Liver (tissue), 9 donors: Measurements from ENCODE around the gene CCND1. TPM values are rescaled to one million over a fixed set of nuclear protein-coding genes. Genes with fewer than 3 reads are reported as not detected.

Experiments used
- DNase-seq: peaks from one replicate; pipeline ENCODE4 v3.0.0-alpha.2; 2017; ENCODE audit warnings: low spot score
- H3K27ac ChIP-seq, 2 donors: one replicate each; pipeline ENCODE4 v1.7.0; 2013; ENCODE audit warnings: inconsistent platforms in 2 of 2, low read length in 2 of 2, control low read depth in 1 of 2, low read depth in 1 of 2, mild to moderate bottlenecking in 1 of 2
- H3K27me3 ChIP-seq, 4 donors: one replicate each; pipeline versions ENCODE4 v1.6.1 to v1.7.0; 2013; ENCODE audit warnings: low read length in 3 of 4, inconsistent platforms in 1 of 4, mild to moderate bottlenecking in 1 of 4, moderate library complexity in 1 of 4; ENCODE audit not compliant: control insufficient read depth in 4 of 4, insufficient read depth in 4 of 4
- H3K36me3 ChIP-seq, 4 donors: one replicate each; pipeline versions ENCODE4 v1.6.1 to v1.7.0; 2013; ENCODE audit warnings: low read length in 3 of 4, mild to moderate bottlenecking in 3 of 4, low read depth in 1 of 4, moderate library complexity in 1 of 4; ENCODE audit not compliant: control insufficient read depth in 4 of 4, insufficient read depth in 3 of 4
- H3K4me1 ChIP-seq, 4 donors: one replicate each; pipeline versions ENCODE4 v1.6.1 to v1.7.0; 2013; ENCODE audit warnings: low read length in 3 of 4, mild to moderate bottlenecking in 3 of 4, moderate library complexity in 1 of 4; ENCODE audit not compliant: control insufficient read depth in 4 of 4, insufficient read depth in 4 of 4
- H3K4me3 ChIP-seq, 3 donors: one replicate each; pipeline versions ENCODE4 v1.6.1 to v1.7.0; 2013; ENCODE audit warnings: low read length in 3 of 3, control low read depth in 1 of 3, low read depth in 1 of 3, mild to moderate bottlenecking in 1 of 3
- H3K9ac ChIP-seq, 2 donors: one replicate each; pipeline ENCODE4 v1.7.0; 2013; ENCODE audit warnings: low read length in 2 of 2, mild to moderate bottlenecking in 2 of 2, moderate library complexity in 2 of 2, control low read depth in 1 of 2, low read depth in 1 of 2
- H3K9me3 ChIP-seq, 4 donors: one replicate each; pipeline versions ENCODE4 v1.6.1 to v1.7.0; 2013; ENCODE audit warnings: low read length in 3 of 4; ENCODE audit not compliant: control insufficient read depth in 4 of 4
- FOXA1 ChIP-seq: IDR thresholded peaks from 2 replicates; pipeline ENCODE4 v1.6.1; 2016; ENCODE audit warnings: antibody characterized with exemption
- FOXA2 ChIP-seq: IDR thresholded peaks from 2 replicates; pipeline ENCODE4 v1.6.1; 2016; ENCODE audit warnings: antibody characterized with exemption
- HNF4A ChIP-seq, 2 donors: conservative IDR thresholded peaks; 2 replicates each; pipeline ENCODE4 v1.6.1; 2016; ENCODE audit warnings: antibody characterized with exemption in 2 of 2, mild to moderate bottlenecking in 2 of 2
- HNF4G ChIP-seq: IDR thresholded peaks from 2 replicates; pipeline ENCODE4 v1.6.1; 2016; ENCODE audit warnings: antibody characterized with exemption
- SP1 ChIP-seq: IDR thresholded peaks from 2 replicates; pipeline ENCODE4 v1.6.1; 2018; ENCODE audit warnings: antibody characterized with exemption, mild to moderate bottlenecking
- WGBS: extraction: QIAGEN DNeasy Blood & Tissue Kit; methylation state at CpG from one replicate; pipeline ENCODE4 v1.1.7; 2013; 5-methylcytosine and 5-hydroxymethylcytosine counted together
- polyA plus RNA-seq, 2 donors: library from polyadenylated mRNA; stranded (reverse) in 1 of 2; unstranded in 1 of 2; fragments of 200-250 nt in 1 of 2; fragments of >200 nt in 1 of 2; fragmentation: Nextera tagmentation in 1 of 2; extraction: Ambion mirVana in 1 of 2; gene quantifications; one replicate each; pipeline versions ENCODE4 v1.2.1 to v1.2.3, GENCODE V29; 2013 to 2015
- total RNA-seq, 2 donors: library from RNA; depleted of rRNA; stranded (reverse); fragments of >200 nt; gene quantifications; one replicate each; pipeline ENCODE4 v1.2.3, GENCODE V29; 2014
- TF ChIP-seq, protein P1 (sequence below): IDR thresholded peaks from 2 replicates; pipeline ENCODE4 v1.6.1; 2016; ENCODE audit warnings: antibody characterized with exemption, mild to moderate bottlenecking
- TF ChIP-seq, protein P2 (sequence below): IDR thresholded peaks from 2 replicates; pipeline ENCODE4 v1.6.1; 2016; ENCODE audit warnings: antibody characterized with exemption
- TF ChIP-seq, protein P3 (sequence below): IDR thresholded peaks from 2 replicates; pipeline ENCODE4 v1.6.1; 2016; ENCODE audit warnings: antibody characterized with exemption
- donor health status: healthy.
- donor health status: healthy.
- donor health status: healthy.
- donor health status: healthy.
- donor health status: healthy.

CCND1 gene
- total and polyA plus RNA-seq, 4 donors: 28.9 to 100 (median 53.3) TPM

DNA sequence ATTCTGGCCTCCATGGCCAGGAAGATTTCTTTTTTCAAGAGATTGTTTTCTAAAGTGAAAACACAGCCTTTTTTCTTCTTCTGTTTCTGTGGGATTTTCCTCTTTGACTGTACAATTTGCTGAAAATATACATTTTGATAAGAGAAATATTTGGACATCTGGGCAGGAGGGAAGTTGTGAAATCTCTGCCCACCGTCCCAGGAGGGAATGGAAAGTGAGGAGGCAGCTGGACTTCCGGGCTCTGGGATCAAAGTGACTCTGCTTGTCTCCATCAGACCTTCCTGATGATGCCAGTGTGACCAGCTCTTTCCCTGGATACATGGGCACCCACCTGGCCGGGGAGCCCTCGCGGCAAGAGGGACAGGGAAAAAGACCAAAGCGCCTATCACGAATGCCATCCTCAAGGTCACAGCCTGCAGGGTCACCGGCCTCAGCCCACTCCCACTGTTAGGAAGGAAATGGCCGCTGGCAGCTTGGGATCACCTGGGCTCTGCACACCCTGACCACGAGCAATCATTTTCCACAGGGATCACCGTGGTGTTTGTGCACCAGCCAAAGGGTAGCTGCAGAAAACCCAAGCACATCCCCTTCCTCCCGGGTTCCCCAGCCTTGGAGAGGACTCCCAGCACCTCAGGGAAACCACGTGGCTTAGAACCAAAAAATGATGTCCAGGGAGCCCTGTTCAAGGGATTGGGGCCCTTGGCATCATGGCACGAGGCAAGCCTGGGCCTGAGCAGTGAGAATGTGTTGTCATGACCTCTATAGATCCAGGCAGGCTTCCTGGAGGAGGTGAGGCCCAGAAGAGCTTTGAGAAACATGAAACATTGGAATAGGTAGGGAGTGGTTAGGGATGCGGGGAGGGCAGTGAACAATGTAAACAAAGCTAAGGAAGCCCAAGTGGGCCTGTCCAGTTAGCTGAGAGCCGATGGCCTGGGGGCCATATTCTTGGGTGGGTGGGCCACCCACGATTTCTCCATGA, 29.1 kb upstream of the CCND1 start (continued):
- TF ChIP-seq, protein P1, sequence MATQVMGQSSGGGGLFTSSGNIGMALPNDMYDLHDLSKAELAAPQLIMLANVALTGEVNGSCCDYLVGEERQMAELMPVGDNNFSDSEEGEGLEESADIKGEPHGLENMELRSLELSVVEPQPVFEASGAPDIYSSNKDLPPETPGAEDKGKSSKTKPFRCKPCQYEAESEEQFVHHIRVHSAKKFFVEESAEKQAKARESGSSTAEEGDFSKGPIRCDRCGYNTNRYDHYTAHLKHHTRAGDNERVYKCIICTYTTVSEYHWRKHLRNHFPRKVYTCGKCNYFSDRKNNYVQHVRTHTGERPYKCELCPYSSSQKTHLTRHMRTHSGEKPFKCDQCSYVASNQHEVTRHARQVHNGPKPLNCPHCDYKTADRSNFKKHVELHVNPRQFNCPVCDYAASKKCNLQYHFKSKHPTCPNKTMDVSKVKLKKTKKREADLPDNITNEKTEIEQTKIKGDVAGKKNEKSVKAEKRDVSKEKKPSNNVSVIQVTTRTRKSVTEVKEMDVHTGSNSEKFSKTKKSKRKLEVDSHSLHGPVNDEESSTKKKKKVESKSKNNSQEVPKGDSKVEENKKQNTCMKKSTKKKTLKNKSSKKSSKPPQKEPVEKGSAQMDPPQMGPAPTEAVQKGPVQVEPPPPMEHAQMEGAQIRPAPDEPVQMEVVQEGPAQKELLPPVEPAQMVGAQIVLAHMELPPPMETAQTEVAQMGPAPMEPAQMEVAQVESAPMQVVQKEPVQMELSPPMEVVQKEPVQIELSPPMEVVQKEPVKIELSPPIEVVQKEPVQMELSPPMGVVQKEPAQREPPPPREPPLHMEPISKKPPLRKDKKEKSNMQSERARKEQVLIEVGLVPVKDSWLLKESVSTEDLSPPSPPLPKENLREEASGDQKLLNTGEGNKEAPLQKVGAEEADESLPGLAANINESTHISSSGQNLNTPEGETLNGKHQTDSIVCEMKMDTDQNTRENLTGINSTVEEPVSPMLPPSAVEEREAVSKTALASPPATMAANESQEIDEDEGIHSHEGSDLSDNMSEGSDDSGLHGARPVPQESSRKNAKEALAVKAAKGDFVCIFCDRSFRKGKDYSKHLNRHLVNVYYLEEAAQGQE: no peak
- no peak for TF ChIP-seq HNF4G

DNA sequence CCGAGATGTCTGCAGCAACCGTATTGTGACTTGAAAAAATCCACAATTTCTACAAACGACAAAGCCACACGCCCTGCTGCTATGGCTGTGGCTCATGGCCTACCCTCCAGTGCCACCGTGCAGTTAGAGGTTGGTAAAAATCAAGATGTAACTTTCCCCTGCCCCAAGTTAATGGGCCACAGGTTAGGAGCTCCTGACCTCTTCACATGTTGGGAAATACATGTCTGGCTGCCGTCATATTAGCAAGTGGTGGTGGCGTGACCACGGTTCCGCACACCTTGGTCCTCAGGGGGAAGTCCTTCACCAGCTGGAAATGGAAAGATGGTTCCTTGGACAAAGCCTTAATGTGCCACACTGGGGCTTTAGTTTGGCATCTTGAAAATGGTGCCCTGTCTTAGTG, 27.4 kb upstream of the CCND1 start:
- 95% methylated on average over 9 of the region's 9 CpGs for WGBS
- Histone ChIP-seq H3K27me3 (no peaks in the 10 kb centered on the region), H3K27ac (no peak overlapping the region), H3K9ac (no peak overlapping the region), H3K36me3 (no peaks in the 10 kb centered on the region), H3K4me3 (no peak overlapping the region), H3K9me3 (peaks cover 0 to 16% (median 8%) of the 10 kb centered on the region in 4 donors), H3K4me1 (no peaks in the 10 kb centered on the region)
- TF ChIP-seq FOXA2: no peak
- DNase-seq: no peak

DNA sequence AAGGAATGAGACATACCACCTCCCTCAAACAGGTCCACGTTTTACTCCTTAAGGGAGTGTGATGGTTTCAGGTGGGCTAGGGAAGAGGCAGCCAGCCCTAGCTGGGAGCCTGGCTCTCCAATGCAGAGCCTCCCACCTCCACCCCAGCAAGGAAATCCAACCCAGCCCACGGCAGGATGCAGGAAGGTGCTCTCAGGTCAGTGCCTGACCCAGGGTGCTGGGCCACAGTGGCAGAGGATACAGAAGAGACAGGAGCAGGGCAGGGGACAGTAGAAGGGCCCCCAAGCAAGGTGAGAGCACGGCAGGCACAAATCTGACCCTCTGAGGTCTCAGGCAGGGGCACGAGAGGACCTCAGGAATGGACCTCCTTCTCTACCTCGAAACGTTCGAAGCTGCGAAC, 26.9 kb upstream of the CCND1 start:
- DNase-seq: no peak
- no peak overlapping the region for H3K4me3 ChIP-seq
- no peak overlapping the region for H3K27ac ChIP-seq
- no peaks in the 10 kb centered on the region for H3K4me1 ChIP-seq
- no peaks in the 10 kb centered on the region for H3K27me3 ChIP-seq
- 90% methylated on average over 8 of the region's 8 CpGs for WGBS
- no peak overlapping the region for H3K9ac ChIP-seq
- no peaks in the 10 kb centered on the region for H3K36me3 ChIP-seq
- no peak for TF ChIP-seq FOXA1
- TF ChIP-seq, protein P1: no peak
- TF ChIP-seq, protein P2, sequence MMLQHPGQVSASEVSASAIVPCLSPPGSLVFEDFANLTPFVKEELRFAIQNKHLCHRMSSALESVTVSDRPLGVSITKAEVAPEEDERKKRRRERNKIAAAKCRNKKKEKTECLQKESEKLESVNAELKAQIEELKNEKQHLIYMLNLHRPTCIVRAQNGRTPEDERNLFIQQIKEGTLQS: no peak
- no peak for TF ChIP-seq SP1
- TF ChIP-seq HNF4A (conservative IDR thresholded peaks at IDR 0.05): no peak
- TF ChIP-seq, protein P3, sequence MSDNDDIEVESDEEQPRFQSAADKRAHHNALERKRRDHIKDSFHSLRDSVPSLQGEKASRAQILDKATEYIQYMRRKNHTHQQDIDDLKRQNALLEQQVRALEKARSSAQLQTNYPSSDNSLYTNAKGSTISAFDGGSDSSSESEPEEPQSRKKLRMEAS: no peak
- H3K9me3 ChIP-seq: peaks cover 0 to 13% (median 8%) of the 10 kb centered on the region in 4 donors
